GM18498 (cell line): ENCODE data around the gene VAT1L.

ENCODE experiments used
- ATAC-seq: cut with Tn5 transposase; IDR thresholded peaks from one replicate; pipeline ENCODE4 v1.9.1; 2021; ENCODE audit warnings: mild to moderate bottlenecking, moderate library complexity; ENCODE audit not compliant: unreplicated experiment

The VAT1L gene

GRCh38 chr16:77781091-77781490 lies 7.3 kb upstream of the VAT1L start:
- no peak for ATAC-seq

GRCh38 chr16:77782694-77783093 lies 5.7 kb upstream of the VAT1L start:
- no peak for ATAC-seq

GRCh38 chr16:77784441-77785372 lies 3.7 kb upstream of the VAT1L start:
- ATAC-seq, result no peak

- no peak for ATAC-seq
Measured at GRCh38 chr16:77785373-77785764, 3.0 kb upstream of the VAT1L start.

GRCh38 chr16:77786186-77786847 lies 2.0 kb upstream of the VAT1L start:
- ATAC-seq, result no peak

GRCh38 chr16:77787452-77787851 lies 912 bp upstream of the VAT1L start:
- no peak for ATAC-seq

GRCh38 chr16:77789085-77790008 lies 983 bp downstream of the VAT1L start:
- ATAC-seq, result no peak

GRCh38 chr16:77790009-77790372 lies 1.6 kb downstream of the VAT1L start:
- no peak for ATAC-seq

- ATAC-seq, result no peak
Measured at GRCh38 chr16:77790912-77791311, 2.5 kb downstream of the VAT1L start.

- no peak for ATAC-seq
Measured at GRCh38 chr16:77793417-77793816, 5.1 kb downstream of the VAT1L start.

GRCh38 chr16:77794586-77794985 lies 6.2 kb downstream of the VAT1L start:
- ATAC-seq, result no peak

- no peak for ATAC-seq
Measured at GRCh38 chr16:77801817-77802216, 13.5 kb downstream of the VAT1L start.

GRCh38 chr16:77805398-77805797 lies 17.0 kb downstream of the VAT1L start:
- no peak for ATAC-seq

GRCh38 chr16:77807021-77807420 lies 18.7 kb downstream of the VAT1L start:
- no peak for ATAC-seq

GRCh38 chr16:77812856-77813500 lies 24.6 kb downstream of the VAT1L start:
- ATAC-seq, result no peak

GRCh38 chr16:77816293-77816692 lies 27.9 kb downstream of the VAT1L start:
- ATAC-seq, result no peak

GRCh38 chr16:77820340-77820739 lies 32.0 kb downstream of the VAT1L start:
- no peak for ATAC-seq

- no peak for ATAC-seq
Measured at GRCh38 chr16:77822661-77823060, 34.3 kb downstream of the VAT1L start.

- no peak for ATAC-seq
Measured at GRCh38 chr16:77823067-77823466, 34.7 kb downstream of the VAT1L start.

- no peak for ATAC-seq
Measured at GRCh38 chr16:77825196-77825595, 36.8 kb downstream of the VAT1L start.

GRCh38 chr16:77827032-77827431 lies 38.7 kb downstream of the VAT1L start:
- no peak for ATAC-seq
